Smooth muscle cell of the brain vasculature (primary cell): Measurements from ENCODE around the gene CAPZA1.
A peak's percentile ranks its signal among the peaks of the same experiment; 100 is the strongest.

ENCODE experiments used
- DNase-seq: peaks from one replicate; pipeline ENCODE4 v3.0.0-alpha.2; 2012; ENCODE audit warnings: low read depth, low spot score

CAPZA1 gene

GRCh38 chr1:112714313-112715263 lies 95.0 kb downstream of the CAPZA1 start:
- no peak for DNase-seq

DNA sequence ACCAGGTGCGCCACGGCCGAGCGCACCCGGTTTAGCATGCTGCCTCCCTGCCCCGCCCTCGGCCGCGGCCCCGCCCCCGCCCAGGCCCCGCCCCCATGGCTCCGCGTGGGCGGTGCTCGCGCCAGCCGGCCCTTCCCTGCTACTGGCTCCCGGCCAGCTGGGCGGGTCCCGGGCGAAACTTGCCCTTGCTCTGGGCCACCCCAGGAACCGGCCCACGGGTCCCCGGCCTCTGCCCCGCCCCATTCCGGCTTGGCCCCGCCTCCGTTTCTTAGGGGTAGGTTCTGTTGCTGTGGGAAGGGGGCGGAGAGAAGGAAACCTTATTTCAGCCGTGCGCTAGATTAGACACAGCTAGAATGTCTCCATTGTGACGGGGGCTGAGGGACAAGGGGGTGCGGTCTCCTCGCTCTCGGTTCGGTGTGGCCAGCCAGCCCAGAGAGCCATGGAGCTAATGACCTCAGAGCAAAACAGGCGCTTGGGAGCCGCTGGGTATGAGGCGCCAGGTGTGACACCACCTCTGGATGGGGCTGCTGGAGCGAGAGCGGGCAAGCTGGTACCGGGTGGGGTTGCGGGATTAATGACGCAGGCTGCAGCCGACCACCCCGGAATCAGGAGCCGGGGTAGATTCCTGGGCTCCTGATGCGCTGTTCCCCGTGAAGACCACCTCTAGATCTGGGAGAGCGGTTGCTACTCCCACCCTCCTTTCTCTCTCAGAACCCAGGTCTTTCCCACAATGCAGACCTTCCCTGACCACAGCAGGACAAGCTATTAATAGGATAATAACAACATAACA lies 95.8 kb downstream of the CAPZA1 start, which contains the start of gene PPM1J:
TSS of gene PPM1J (minus strand) at position 69 of the 790 bp plus-strand sequence. CDS start at position 38, 31 bp downstream.
- DNase-seq: peak; percentile 73

DNA sequence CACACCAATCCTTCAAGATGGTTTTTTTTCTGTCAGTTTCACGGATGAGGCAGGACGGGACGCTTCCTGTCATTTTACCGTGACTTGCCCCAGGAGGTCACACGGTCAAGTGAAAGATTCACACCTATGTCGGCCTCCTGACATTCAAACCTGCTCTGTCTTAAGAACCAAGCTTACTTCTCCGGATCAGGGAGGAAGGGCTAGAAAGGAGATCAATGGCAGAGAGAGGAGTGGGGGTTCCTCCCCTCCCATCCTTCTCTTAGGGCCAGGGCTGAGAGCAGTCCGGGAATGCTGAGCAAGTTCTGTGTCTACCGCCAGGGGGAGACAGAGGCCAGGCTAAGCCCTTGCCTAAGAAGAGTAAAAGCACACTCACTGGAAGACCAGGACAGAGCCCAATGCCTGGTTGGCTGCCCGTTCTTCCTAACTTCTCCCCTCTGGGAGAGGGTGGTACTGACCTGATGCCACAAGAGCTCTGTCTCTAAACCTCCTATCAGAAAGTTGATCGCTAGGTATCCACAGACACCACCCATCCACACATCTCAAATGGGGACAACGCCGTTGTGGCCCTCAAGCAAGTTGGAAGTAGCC lies 96.6 kb downstream of the CAPZA1 start:
- DNase-seq: peak; percentile 85

- no peak for DNase-seq
Measured at GRCh38 chr1:112717263-112717873, 97.7 kb downstream of the CAPZA1 start.

- DNase-seq: no peak
Measured at GRCh38 chr1:112718691-112719418, 99.2 kb downstream of the CAPZA1 start.

DNA sequence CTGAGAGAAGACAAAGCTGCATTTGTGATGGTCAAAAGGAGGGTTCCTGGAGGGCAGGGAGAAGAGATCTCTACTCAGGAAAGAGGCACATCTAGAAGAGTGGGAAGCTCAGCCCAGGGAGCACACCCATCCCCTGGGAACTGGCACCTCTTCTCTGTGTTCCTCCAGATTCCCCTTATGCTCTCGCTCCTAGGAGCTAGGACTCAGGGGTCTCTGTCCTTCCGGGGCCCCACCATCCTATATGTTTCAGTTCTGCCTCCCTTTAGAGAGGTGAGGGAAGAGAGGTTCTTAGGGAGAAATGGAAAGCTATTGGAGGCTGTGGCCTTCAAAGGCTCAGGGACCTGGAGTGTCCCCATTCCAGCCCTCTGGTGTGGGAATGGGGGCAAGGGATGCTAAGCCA lies 100.1 kb downstream of the CAPZA1 start:
- no peak for DNase-seq

- DNase-seq: no peak
Measured at GRCh38 chr1:112720800-112721199, 101.2 kb downstream of the CAPZA1 start.
